GM12874 (cell line): Measurements from ENCODE around the gene UBE2J2.

Experiments used
- TF ChIP-seq, protein P1 (sequence below): IDR thresholded peaks from 2 replicates; pipeline ENCODE4 v1.5.1; 2011; ENCODE audit warnings: low read depth, mild to moderate bottlenecking, control low read depth, low read length, moderate library complexity; ENCODE audit not compliant: insufficient read depth

The UBE2J2 gene

GRCh38 chr1:1253972-1254666 lies 19.5 kb downstream of the UBE2J2 start:
- TF ChIP-seq, protein P1, sequence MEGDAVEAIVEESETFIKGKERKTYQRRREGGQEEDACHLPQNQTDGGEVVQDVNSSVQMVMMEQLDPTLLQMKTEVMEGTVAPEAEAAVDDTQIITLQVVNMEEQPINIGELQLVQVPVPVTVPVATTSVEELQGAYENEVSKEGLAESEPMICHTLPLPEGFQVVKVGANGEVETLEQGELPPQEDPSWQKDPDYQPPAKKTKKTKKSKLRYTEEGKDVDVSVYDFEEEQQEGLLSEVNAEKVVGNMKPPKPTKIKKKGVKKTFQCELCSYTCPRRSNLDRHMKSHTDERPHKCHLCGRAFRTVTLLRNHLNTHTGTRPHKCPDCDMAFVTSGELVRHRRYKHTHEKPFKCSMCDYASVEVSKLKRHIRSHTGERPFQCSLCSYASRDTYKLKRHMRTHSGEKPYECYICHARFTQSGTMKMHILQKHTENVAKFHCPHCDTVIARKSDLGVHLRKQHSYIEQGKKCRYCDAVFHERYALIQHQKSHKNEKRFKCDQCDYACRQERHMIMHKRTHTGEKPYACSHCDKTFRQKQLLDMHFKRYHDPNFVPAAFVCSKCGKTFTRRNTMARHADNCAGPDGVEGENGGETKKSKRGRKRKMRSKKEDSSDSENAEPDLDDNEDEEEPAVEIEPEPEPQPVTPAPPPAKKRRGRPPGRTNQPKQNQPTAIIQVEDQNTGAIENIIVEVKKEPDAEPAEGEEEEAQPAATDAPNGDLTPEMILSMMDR: no peak

DNA sequence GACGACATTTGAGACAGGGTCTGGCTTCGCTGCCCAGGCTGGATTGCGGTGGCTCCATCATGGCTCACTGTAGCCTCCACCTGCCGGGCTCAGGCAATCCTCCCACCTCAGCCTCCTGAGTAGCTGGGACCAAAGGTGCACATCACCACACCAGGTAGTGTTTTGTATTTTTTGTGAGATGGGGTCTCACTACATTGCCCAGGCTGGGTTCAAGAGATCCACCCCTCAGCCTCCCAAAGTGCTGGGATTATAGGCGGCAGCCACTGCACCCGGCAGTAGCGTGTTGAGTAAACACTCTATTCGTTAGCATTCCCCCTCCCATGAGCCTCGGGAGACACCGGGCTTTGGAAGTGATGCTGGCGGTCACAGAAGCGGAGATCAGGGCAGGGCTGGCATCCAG lies 20.3 kb downstream of the UBE2J2 start:
- TF ChIP-seq, protein P1: no peak

- TF ChIP-seq, protein P1: no peak
These were observed 22.8 kb downstream of the UBE2J2 start for GRCh38 chr1:1250786-1251284.

GRCh38 chr1:1247341-1247913 lies 26.2 kb downstream of the UBE2J2 start:
- TF ChIP-seq, protein P1: no peak

GRCh38 chr1:1246577-1247340 lies 26.9 kb downstream of the UBE2J2 start, which contains the start of gene C1QTNF12:
TSS of gene C1QTNF12 (minus strand) at chr1:1246722. CDS start at chr1:1246690, 32 bp downstream.
- TF ChIP-seq, protein P1: no peak

- TF ChIP-seq, protein P1: no peak
These were observed 27.7 kb downstream of the UBE2J2 start for GRCh38 chr1:1245817-1246576.
